Keratinocyte (primary cell): ENCODE results near the gene AKAP8L. TPM values are rescaled to one million over a fixed set of nuclear protein-coding genes. Genes with fewer than 3 reads are reported as not detected.

Source experiments
- DNase-seq: peaks from one replicate; pipeline ENCODE4 v3.0.0-alpha.2; 2011; ENCODE audit warnings: low read depth, missing footprints, low spot score
- FAIRE-seq: peaks from 2 replicates; lab custom pipeline; 2011; peaks lifted over from hg19 to GRCh38; lab: Jason Lieb, UNC
- H2AFZ ChIP-seq: 2 replicates; pipeline ENCODE4 v1.6.0; 2012; ENCODE audit warnings: low read length, control low read depth, inconsistent platforms; ENCODE audit not compliant: control insufficient read depth
- H3K27ac ChIP-seq: 2 replicates; pipeline ENCODE4 v1.5.1; 2011; ENCODE audit warnings: low read length; ENCODE audit not compliant: control insufficient read depth, insufficient read depth
- H3K27me3 ChIP-seq: 3 replicates; pipeline ENCODE4 v1.6.0; 2011; ENCODE audit warnings: low read length; ENCODE audit not compliant: control insufficient read depth, insufficient read depth; ENCODE audit errors: extremely low read depth
- H3K36me3 ChIP-seq, 2 experiments: 2 replicates in 1 of 2; 3 replicates in 1 of 2; pipeline ENCODE4 v1.5.1; 2011; ENCODE audit warnings: low read length in 2 of 2, mild to moderate bottlenecking in 1 of 2; ENCODE audit not compliant: control insufficient read depth in 2 of 2, insufficient read depth in 2 of 2; ENCODE audit errors: extremely low read depth in 1 of 2
- H3K4me1 ChIP-seq: 3 replicates; pipeline ENCODE4 v1.5.1; 2011; ENCODE audit warnings: low read length; ENCODE audit not compliant: control insufficient read depth, insufficient read depth; ENCODE audit errors: extremely low read depth
- H3K4me2 ChIP-seq: 3 replicates; pipeline ENCODE4 v1.6.0; 2011; ENCODE audit warnings: low read depth, low read length; ENCODE audit not compliant: control insufficient read depth, insufficient read depth; ENCODE audit errors: extremely low read depth
- H3K4me3 ChIP-seq, 3 experiments: fragments of 200-600 bp in 1 of 3; sonication (generic) in 1 of 3; 2 replicates in 2 of 3; 3 replicates in 1 of 3; pipeline ENCODE4 v1.5.1; 2011 to 2016; ENCODE audit warnings: low read length in 3 of 3, mild to moderate bottlenecking in 3 of 3, control low read depth in 2 of 3, inconsistent platforms in 1 of 3, low read depth in 1 of 3, mixed read lengths in 1 of 3, mixed run types in 1 of 3, moderate library complexity in 1 of 3; ENCODE audit not compliant: control insufficient read depth in 2 of 3, insufficient read depth in 2 of 3; ENCODE audit errors: extremely low read depth in 1 of 3
- H3K79me2 ChIP-seq: 2 replicates; pipeline ENCODE4 v1.6.0; 2012; ENCODE audit warnings: low read length; ENCODE audit not compliant: control insufficient read depth, insufficient read depth
- H3K9ac ChIP-seq: 3 replicates; pipeline ENCODE4 v1.6.0; 2011; ENCODE audit warnings: low read length; ENCODE audit not compliant: control insufficient read depth, insufficient read depth; ENCODE audit errors: extremely low read depth
- H3K9me1 ChIP-seq: 3 replicates; pipeline ENCODE4 v1.6.0; 2011; ENCODE audit warnings: low read length; ENCODE audit not compliant: control insufficient read depth, insufficient read depth; ENCODE audit errors: extremely low read depth
- H3K9me3 ChIP-seq: 2 replicates; pipeline ENCODE4 v1.5.1; 2012; ENCODE audit warnings: low read depth, low read length; ENCODE audit not compliant: control insufficient read depth
- H4K20me1 ChIP-seq: 3 replicates; pipeline ENCODE4 v1.6.0; 2011; ENCODE audit warnings: low read length; ENCODE audit not compliant: control insufficient read depth, insufficient read depth; ENCODE audit errors: extremely low read depth
- EZH2 ChIP-seq: IDR thresholded peaks from one replicate; pipeline ENCODE4 v1.6.1; 2012; ENCODE audit warnings: inconsistent platforms, mild to moderate bottlenecking, low read length, moderate library complexity
- dilution Hi-C: fragments of 300-500 bp; cut with MboI; formaldehyde crosslinking; loops from one replicate; pipeline ENCODE4 v1.7.0; 2020; ENCODE audit warnings: low sequenced_read_pairs; ENCODE audit not compliant: extremely low pct_ligation_motif_present
- polyA plus RNA-seq, 5 experiments: library from polyadenylated mRNA; depleted of rRNA in 3 of 5; stranded (reverse) in 3 of 5; stranded (forward) in 1 of 5; unstranded in 1 of 5; fragments of >200 nt; gene quantifications; 1 replicate in 1 of 5; 2 replicates in 3 of 5; 3 replicates in 1 of 5; pipeline versions ENCODE4 v1.2.1 to v1.2.3, GENCODE V29; 2011 to 2012; ENCODE audit warnings: missing spikeins in 2 of 5, low read depth in 1 of 5, low replicate concordance in 1 of 5
- TF ChIP-seq, protein P1 (sequence below), 3 experiments: IDR thresholded peaks in 1 of 3; conservative IDR thresholded peaks in 1 of 3; optimal IDR thresholded peaks in 1 of 3; 2 replicates in 2 of 3; 3 replicates in 1 of 3; pipeline versions ENCODE3 to v1.5.1; 2011; ENCODE audit warnings: low read length in 3 of 3, mild to moderate bottlenecking in 3 of 3, moderate library complexity in 2 of 3, control low read depth in 1 of 3, inconsistent platforms in 1 of 3; ENCODE audit not compliant: insufficient read depth in 2 of 3; ENCODE audit errors: extremely low read depth in 1 of 3

Gene AKAP8L
- polyA plus RNA-seq, 1 donor (not counting 4 experiments of a cell fraction or from before 2014, with no cell fraction given): 48.2 TPM

DNA sequence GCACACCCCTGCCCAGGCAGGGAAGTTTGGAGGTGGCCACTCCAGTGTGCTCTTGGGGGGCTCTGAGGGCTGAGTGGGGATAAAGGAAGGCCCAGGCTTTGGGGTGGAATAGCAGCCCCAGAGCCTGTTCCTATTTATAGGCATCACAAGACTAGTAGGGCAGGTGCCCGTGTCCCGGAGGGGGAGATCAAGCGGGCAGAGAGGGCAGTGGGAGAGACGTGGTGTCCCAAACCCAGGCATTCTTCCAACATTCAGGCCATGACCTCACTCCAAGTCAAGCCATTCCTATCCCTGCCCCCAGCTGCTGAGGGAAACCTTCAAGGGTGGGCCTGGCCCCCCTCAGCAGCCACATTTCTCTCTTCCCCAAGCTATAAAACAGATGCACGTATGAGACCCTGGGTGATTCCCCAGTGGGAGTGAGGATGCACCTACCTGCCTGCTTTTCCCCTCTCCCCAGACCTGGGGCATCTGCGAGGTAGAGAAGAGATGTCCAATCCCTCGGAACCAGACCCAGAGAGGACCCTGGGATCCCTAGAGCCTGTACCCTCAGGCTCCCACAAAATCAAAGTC is 27.1 kb upstream of the AKAP8L start:
- DNase-seq (no peak), FAIRE-seq (no peak)
- TF ChIP-seq, protein P1, sequence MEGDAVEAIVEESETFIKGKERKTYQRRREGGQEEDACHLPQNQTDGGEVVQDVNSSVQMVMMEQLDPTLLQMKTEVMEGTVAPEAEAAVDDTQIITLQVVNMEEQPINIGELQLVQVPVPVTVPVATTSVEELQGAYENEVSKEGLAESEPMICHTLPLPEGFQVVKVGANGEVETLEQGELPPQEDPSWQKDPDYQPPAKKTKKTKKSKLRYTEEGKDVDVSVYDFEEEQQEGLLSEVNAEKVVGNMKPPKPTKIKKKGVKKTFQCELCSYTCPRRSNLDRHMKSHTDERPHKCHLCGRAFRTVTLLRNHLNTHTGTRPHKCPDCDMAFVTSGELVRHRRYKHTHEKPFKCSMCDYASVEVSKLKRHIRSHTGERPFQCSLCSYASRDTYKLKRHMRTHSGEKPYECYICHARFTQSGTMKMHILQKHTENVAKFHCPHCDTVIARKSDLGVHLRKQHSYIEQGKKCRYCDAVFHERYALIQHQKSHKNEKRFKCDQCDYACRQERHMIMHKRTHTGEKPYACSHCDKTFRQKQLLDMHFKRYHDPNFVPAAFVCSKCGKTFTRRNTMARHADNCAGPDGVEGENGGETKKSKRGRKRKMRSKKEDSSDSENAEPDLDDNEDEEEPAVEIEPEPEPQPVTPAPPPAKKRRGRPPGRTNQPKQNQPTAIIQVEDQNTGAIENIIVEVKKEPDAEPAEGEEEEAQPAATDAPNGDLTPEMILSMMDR (optimal IDR thresholded peaks at IDR 0.05 in 1 of 3, IDR thresholded peaks at IDR 0.05 in 1 of 3, conservative IDR thresholded peaks at IDR 0.05 in 1 of 3; ENCODE audit: extremely low read depth in 1 of 3, insufficient read depth in 2 of 3, low read length in 3 of 3): no peak
- no peak for TF ChIP-seq EZH2
- H2AFZ ChIP-seq: no peak overlapping the region
- H3K27me3 ChIP-seq: peaks cover 5% of the 10 kb centered on the region
- no peaks in the 10 kb centered on the region for H3K79me2 ChIP-seq
- no peaks in the 10 kb centered on the region for H3K9me1 ChIP-seq
- no peak overlapping the region for H3K4me2 ChIP-seq
- H3K9me3 ChIP-seq: no peaks in the 10 kb centered on the region
- dilution Hi-C loops: no loop called here
- H3K4me3 ChIP-seq: no peak overlapping the region
- H4K20me1 ChIP-seq: no peaks in the 10 kb centered on the region
- H3K27ac ChIP-seq: no peak overlapping the region
- no peaks in the 10 kb centered on the region for H3K36me3 ChIP-seq
- H3K4me1 ChIP-seq: no peaks in the 10 kb centered on the region
- no peak overlapping the region for H3K9ac ChIP-seq

DNA sequence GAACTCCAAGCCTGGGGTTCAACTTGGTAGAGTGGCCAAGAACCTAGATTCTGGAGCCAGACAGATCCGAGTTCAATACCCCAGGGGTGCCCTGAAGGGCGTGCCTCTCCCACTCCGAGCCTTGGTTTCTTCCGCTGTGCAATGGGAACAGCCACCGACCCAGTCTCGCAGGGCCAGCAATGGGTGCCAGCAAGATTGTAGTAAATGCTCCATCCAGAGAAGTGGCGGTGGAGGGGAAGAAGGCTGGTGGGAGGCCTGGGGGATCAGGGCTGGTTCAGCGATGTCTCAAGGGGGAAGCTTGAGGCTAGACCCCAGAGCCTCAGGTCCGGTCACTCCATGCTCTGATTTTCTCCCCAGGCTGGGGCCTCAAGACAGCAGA is 26.4 kb upstream of the AKAP8L start:
- H3K9me1 ChIP-seq: no peaks in the 10 kb centered on the region
- H3K4me1 ChIP-seq: no peaks in the 10 kb centered on the region
- no peak for FAIRE-seq
- dilution Hi-C loops: no loop called here
- no peak for DNase-seq
- H3K9me3 ChIP-seq: no peaks in the 10 kb centered on the region
- no peak overlapping the region for H3K9ac ChIP-seq
- no peaks in the 10 kb centered on the region for H3K36me3 ChIP-seq
- TF ChIP-seq EZH2: no peak
- TF ChIP-seq, protein P1 (optimal IDR thresholded peaks at IDR 0.05 in 1 of 3, IDR thresholded peaks at IDR 0.05 in 1 of 3, conservative IDR thresholded peaks at IDR 0.05 in 1 of 3; ENCODE audit: extremely low read depth in 1 of 3, insufficient read depth in 2 of 3, low read length in 3 of 3): no peak
- peaks cover 5% of the 10 kb centered on the region for H3K27me3 ChIP-seq
- H3K4me2 ChIP-seq: no peak overlapping the region
- no peaks in the 10 kb centered on the region for H3K79me2 ChIP-seq
- no peak overlapping the region for H2AFZ ChIP-seq
- no peaks in the 10 kb centered on the region for H4K20me1 ChIP-seq
- no peak overlapping the region for H3K4me3 ChIP-seq
- H3K27ac ChIP-seq: no peak overlapping the region
